Nucleus accumbens (tissue), 56 donors: Measurements from ENCODE around the gene SRSF3.

Experiments used
- DNase-seq, 56 donors: peaks; one replicate each; lab custom pipeline; 2025; lab: John Stamatoyannopoulos, UW

SRSF3 gene

GRCh38 chr6:36618366-36619355 lies 24.5 kb downstream of the SRSF3 start:
- DNase-seq, result no peak

GRCh38 chr6:36621371-36621855 lies 27.3 kb downstream of the SRSF3 start:
- no peak for DNase-seq

- no peak for DNase-seq
Measured at GRCh38 chr6:36622901-36623546, 28.9 kb downstream of the SRSF3 start.

- DNase-seq, result peak in 51 of 56 donors; percentile 14 to 86 (median 66)
Measured at GRCh38 chr6:36623547-36624459, 29.6 kb downstream of the SRSF3 start.

- no peak for DNase-seq
Measured at GRCh38 chr6:36624461-36625157, 30.4 kb downstream of the SRSF3 start.

GRCh38 chr6:36625158-36625919 lies 31.2 kb downstream of the SRSF3 start:
- DNase-seq, result peak in 1 of 56 donors; percentile 12

GRCh38 chr6:36626636-36627035 lies 32.5 kb downstream of the SRSF3 start:
- DNase-seq, result no peak

- no peak for DNase-seq
Measured at GRCh38 chr6:36627141-36627540, 33.0 kb downstream of the SRSF3 start.

GRCh38 chr6:36627801-36628246 lies 33.7 kb downstream of the SRSF3 start:
- DNase-seq, result no peak

- no peak for DNase-seq
Measured at GRCh38 chr6:36629784-36630183, 35.6 kb downstream of the SRSF3 start.

- DNase-seq, result no peak
Measured at GRCh38 chr6:36631326-36632011, 37.3 kb downstream of the SRSF3 start.

- no peak for DNase-seq
Measured at GRCh38 chr6:36633370-36633769, 39.2 kb downstream of the SRSF3 start.

GRCh38 chr6:36633915-36634314 lies 39.8 kb downstream of the SRSF3 start:
- peak in 1 of 56 donors; percentile 10 for DNase-seq

GRCh38 chr6:36634317-36635108 lies 40.4 kb downstream of the SRSF3 start:
- DNase-seq, result no peak

- DNase-seq, result no peak
Measured at GRCh38 chr6:36636283-36636682, 42.1 kb downstream of the SRSF3 start.

- DNase-seq, result peak in 1 of 56 donors; percentile 5
Measured at GRCh38 chr6:36636687-36637418, 42.7 kb downstream of the SRSF3 start.

GRCh38 chr6:36638579-36638978 lies 44.4 kb downstream of the SRSF3 start:
- DNase-seq, result no peak
